ENCODE results near the gene PIGU.

Gene PIGU

GRCh38 chr20:34574861-34575260 lies 102.0 kb downstream of the PIGU start:
- no peak for DNase-seq

GRCh38 chr20:34574426-34574825 lies 102.5 kb downstream of the PIGU start:
- no peak for DNase-seq

GRCh38 chr20:34573541-34574300 lies 103.2 kb downstream of the PIGU start:
- no peak for DNase-seq

GRCh38 chr20:34571753-34572152 lies 105.1 kb downstream of the PIGU start:
- DNase-seq = no peak

GRCh38 chr20:34570859-34571306 lies 106.0 kb downstream of the PIGU start:
- no peak for DNase-seq

- no peak for DNase-seq
Observed at GRCh38 chr20:34569598-34569997, 107.3 kb downstream of the PIGU start.

GRCh38 chr20:34567892-34568865 lies 108.7 kb downstream of the PIGU start:
- no peak for DNase-seq

- no peak for DNase-seq
Observed at GRCh38 chr20:34566978-34567891, 109.7 kb downstream of the PIGU start.

- DNase-seq = no peak
Observed at GRCh38 chr20:34564833-34565232, 112.1 kb downstream of the PIGU start.

- no peak for DNase-seq
Observed at GRCh38 chr20:34562641-34563040, 114.3 kb downstream of the PIGU start.

GRCh38 chr20:34561661-34562060 lies 115.2 kb downstream of the PIGU start:
- DNase-seq = no peak

- DNase-seq = no peak
Observed at GRCh38 chr20:34560614-34561013, 116.3 kb downstream of the PIGU start.

- DNase-seq = no peak
Observed at GRCh38 chr20:34560141-34560523, 116.8 kb downstream of the PIGU start.

- no peak for DNase-seq
Observed at GRCh38 chr20:34559311-34560140, 117.4 kb downstream of the PIGU start.

GRCh38 chr20:34558320-34559218 lies 118.3 kb downstream of the PIGU start, which contains the start of gene MAP1LC3A:
TSS of gene MAP1LC3A (plus strand) at chr20:34558718. CDS start at chr20:34558869, 151 bp downstream.
- DNase-seq = peak; percentile 95

GRCh38 chr20:34557936-34558319 lies 119.0 kb downstream of the PIGU start:
- DNase-seq = no peak

- DNase-seq = no peak
Observed at GRCh38 chr20:34553366-34553867, 123.5 kb downstream of the PIGU start.

- no peak for DNase-seq
Observed at GRCh38 chr20:34552569-34552968, 124.3 kb downstream of the PIGU start.

GRCh38 chr20:34549929-34550305 lies 127.0 kb downstream of the PIGU start:
- no peak for DNase-seq

GRCh38 chr20:34549291-34549928 lies 127.5 kb downstream of the PIGU start:
- no peak for DNase-seq
